ENCODE measurements around the gene SLK.

DNA sequence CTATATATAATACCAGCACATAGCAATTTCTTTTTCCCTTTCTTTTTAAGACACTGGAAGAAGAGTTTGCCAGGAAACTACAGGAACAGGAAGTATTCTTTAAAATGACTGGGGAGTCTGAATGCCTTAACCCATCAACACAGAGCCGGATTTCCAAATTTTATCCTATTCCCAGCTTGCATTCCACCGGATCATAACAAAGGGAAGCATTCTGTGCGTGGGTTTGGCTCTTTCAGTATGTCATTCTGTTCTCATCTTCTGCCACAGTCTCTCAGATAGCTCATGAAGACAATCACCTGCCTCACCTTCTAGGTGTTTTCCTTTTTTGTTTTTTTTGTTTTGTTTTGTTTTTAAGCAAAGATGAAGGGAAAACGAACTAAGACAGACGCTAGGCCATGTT, 58.6 kb downstream of the SLK start:
- TF ChIP-seq, protein P1, sequence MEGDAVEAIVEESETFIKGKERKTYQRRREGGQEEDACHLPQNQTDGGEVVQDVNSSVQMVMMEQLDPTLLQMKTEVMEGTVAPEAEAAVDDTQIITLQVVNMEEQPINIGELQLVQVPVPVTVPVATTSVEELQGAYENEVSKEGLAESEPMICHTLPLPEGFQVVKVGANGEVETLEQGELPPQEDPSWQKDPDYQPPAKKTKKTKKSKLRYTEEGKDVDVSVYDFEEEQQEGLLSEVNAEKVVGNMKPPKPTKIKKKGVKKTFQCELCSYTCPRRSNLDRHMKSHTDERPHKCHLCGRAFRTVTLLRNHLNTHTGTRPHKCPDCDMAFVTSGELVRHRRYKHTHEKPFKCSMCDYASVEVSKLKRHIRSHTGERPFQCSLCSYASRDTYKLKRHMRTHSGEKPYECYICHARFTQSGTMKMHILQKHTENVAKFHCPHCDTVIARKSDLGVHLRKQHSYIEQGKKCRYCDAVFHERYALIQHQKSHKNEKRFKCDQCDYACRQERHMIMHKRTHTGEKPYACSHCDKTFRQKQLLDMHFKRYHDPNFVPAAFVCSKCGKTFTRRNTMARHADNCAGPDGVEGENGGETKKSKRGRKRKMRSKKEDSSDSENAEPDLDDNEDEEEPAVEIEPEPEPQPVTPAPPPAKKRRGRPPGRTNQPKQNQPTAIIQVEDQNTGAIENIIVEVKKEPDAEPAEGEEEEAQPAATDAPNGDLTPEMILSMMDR (IDR thresholded peaks at IDR 0.05) = no peak
- TF ChIP-seq EZH2 (IDR thresholded peaks at IDR 0.05) = no peak

Data from neural progenitor cell (in vitro differentiated cells).